DOHH2 (cell line): Measurements from ENCODE around the gene CTRB2.

Experiments
- CTCF ChIP-seq: fragments of 200-600 bp; sonication (generic); IDR thresholded peaks from one replicate; pipeline ENCODE4 v1.5.1; 2014; ENCODE audit warnings: antibody characterized with exemption, mild to moderate bottlenecking, low read depth, low read length; ENCODE audit not compliant: poor library complexity, severe bottlenecking
- EZH2phosphoT487 ChIP-seq: fragments of 200-600 bp; sonication (generic); IDR thresholded peaks from 2 replicates; pipeline ENCODE4 v1.6.1; 2017; ENCODE audit warnings: borderline replicate concordance, mild to moderate bottlenecking, antibody characterized with exemption, low read length, moderate library complexity, mixed read lengths

- no peak for TF ChIP-seq CTCF
- TF ChIP-seq EZH2phosphoT487: no peak
These were observed 46.3 kb upstream of the CTRB2 start for GRCh38 chr16:75252946-75253911.
